HepG2 (cell line): ENCODE results near the gene ERF. TPM values are rescaled to one million over a fixed set of nuclear protein-coding genes. Genes with fewer than 3 reads are reported as not detected.

Experiments used
- ATAC-seq: fragments of 200-7000 bp; cut with Tn5 transposase; 3 replicates; pipeline ENCODE4 v1.9.1; 2020; ENCODE audit warnings: mild to moderate bottlenecking, moderate library complexity
- BruUV-seq: library from RNA; stranded (reverse); fragments of 400-500 nt; replicated peaks from 2 replicates; lab custom pipeline; 2021; lab: Mats Ljungman, UMichigan
- CTCF ChIA-PET: fragments of 300-600 bp; formaldehyde crosslinking; extraction: SDS; loops from one replicate; lab custom pipeline; 2021; ENCODE audit warnings: low total read pairs, inconsistent platforms, low intra/inter-chr PET ratio; lab: Yijun Ruan, JAX
- POLR2A ChIA-PET: fragments of 350-600 bp; sonication (Branson Sonifier 250); formaldehyde crosslinking; loops from one replicate; lab custom pipeline; 2020; ENCODE audit warnings: antibody characterized with exemption, inconsistent platforms; lab: Yijun Ruan, JAX
- DNase-seq: peaks from one replicate; pipeline ENCODE4 v3.0.0-alpha.2; 2015; ENCODE audit warnings: low spot score
- FAIRE-seq: peaks from 3 replicates; lab custom pipeline; 2011; peaks lifted over from hg19 to GRCh38; lab: Jason Lieb, UNC
- H2AFZ ChIP-seq: one replicate; pipeline ENCODE4 v1.6.1; 2011; ENCODE audit warnings: low read length, inconsistent platforms
- H3K27ac ChIP-seq: fragments of 300-600 bp; 3 replicates; pipeline ENCODE4 v1.8.0; 2011; ENCODE audit warnings: mixed run types, mild to moderate bottlenecking, mixed read lengths, low read length, inconsistent platforms; ENCODE audit not compliant: insufficient read depth; ENCODE audit errors: extremely low read length
- H3K27me3 ChIP-seq, 2 experiments: fragments of 200-600 bp in 1 of 2; 2 replicates in 1 of 2; 3 replicates in 1 of 2; pipeline versions ENCODE4 v1.6.0 to v1.8.0; 2011; ENCODE audit warnings: low read length in 2 of 2, mild to moderate bottlenecking in 2 of 2, moderate library complexity in 2 of 2, inconsistent platforms in 1 of 2; ENCODE audit not compliant: insufficient read depth in 2 of 2, control insufficient read depth in 1 of 2
- H3K36me3 ChIP-seq, 2 experiments: fragments of 200-600 bp in 1 of 2; replicated peaks in 1 of 2; 2 replicates in 1 of 2; 3 replicates in 1 of 2; pipeline versions ENCODE4 v1.5.1 to v1.8.0; 2011; ENCODE audit warnings: low read length in 2 of 2, inconsistent platforms in 1 of 2; ENCODE audit not compliant: insufficient read depth in 2 of 2, control insufficient read depth in 1 of 2
- H3K4me1 ChIP-seq: 2 replicates; pipeline ENCODE4 v1.5.1; 2012; ENCODE audit warnings: low read length, inconsistent platforms; ENCODE audit not compliant: insufficient read depth
- H3K4me2 ChIP-seq: 2 replicates; pipeline ENCODE4 v1.6.0; 2011; ENCODE audit warnings: low read depth, low read length, inconsistent platforms
- H3K4me3 ChIP-seq, 3 experiments: fragments of 200-600 bp in 1 of 3; sonication (generic), shearing (Covaris generic) in 1 of 3; replicated peaks in 1 of 3; 2 replicates each; pipeline ENCODE4 v1.5.1; 2011 to 2016; ENCODE audit warnings: low read length in 3 of 3, inconsistent platforms in 2 of 3, low read depth in 2 of 3, mild to moderate bottlenecking in 2 of 3, control low read depth in 1 of 3, mixed read lengths in 1 of 3; ENCODE audit not compliant: insufficient read depth in 1 of 3
- H3K79me2 ChIP-seq: one replicate; pipeline ENCODE4 v1.6.1; 2011; ENCODE audit warnings: low read length, inconsistent platforms; ENCODE audit not compliant: insufficient read depth
- H3K9ac ChIP-seq: 2 replicates; pipeline ENCODE4 v1.6.0; 2011; ENCODE audit warnings: mild to moderate bottlenecking, low read depth, low read length, inconsistent platforms; ENCODE audit not compliant: insufficient read depth
- H3K9me3 ChIP-seq: 2 replicates; pipeline ENCODE4 v1.5.1; 2012; ENCODE audit warnings: mild to moderate bottlenecking, low read length
- H4K20me1 ChIP-seq: 2 replicates; pipeline ENCODE4 v1.6.0; 2011; ENCODE audit warnings: inconsistent platforms, mild to moderate bottlenecking, low read length, moderate library complexity; ENCODE audit not compliant: insufficient read depth
- CHCHD3 ChIP-seq: sonication (generic); formaldehyde crosslinking; IDR thresholded peaks from 2 replicates; pipeline ENCODE4 v1.8.0; 2022; ENCODE audit warnings: mild to moderate bottlenecking, missing genetic modification reagents, moderate library complexity
- HMGA1 ChIP-seq: sonication (generic); formaldehyde crosslinking; conservative IDR thresholded peaks from 2 replicates; pipeline ENCODE4 v1.4.0; 2020; ENCODE audit warnings: missing genetic modification reagents
- HNRNPK ChIP-seq: fragments of 200-400 bp; formaldehyde crosslinking; IDR thresholded peaks from 2 replicates; pipeline ENCODE4 v1.6.1; 2018; ENCODE audit warnings: low read length, low read depth, moderate library complexity, mild to moderate bottlenecking; ENCODE audit not compliant: poor library complexity, severe bottlenecking
- JUND ChIP-seq: sonication (generic); formaldehyde crosslinking; IDR thresholded peaks from 2 replicates; pipeline ENCODE4 v1.8.0; 2022; ENCODE audit warnings: mild to moderate bottlenecking, missing genetic modification reagents
- KDM6A ChIP-seq: IDR thresholded peaks from 2 replicates; pipeline ENCODE4 v1.6.1; 2016; ENCODE audit warnings: low read depth
- MAZ ChIP-seq, 2 experiments: sonication (generic) in 1 of 2; formaldehyde crosslinking in 1 of 2; IDR thresholded peaks; 2 replicates each; pipeline versions ENCODE4 v1.5.0 to v1.6.1; 2012 to 2020; ENCODE audit warnings: low read depth in 2 of 2, mild to moderate bottlenecking in 2 of 2, borderline replicate concordance in 1 of 2, improper control_type of control experiment in 1 of 2, low read length in 1 of 2, missing genetic modification reagents in 1 of 2, moderate library complexity in 1 of 2
- MED13 ChIP-seq: sonication (generic); formaldehyde crosslinking; IDR thresholded peaks from 2 replicates; pipeline ENCODE4 v1.5.0; 2020; ENCODE audit warnings: missing genetic modification reagents
- MTF1 ChIP-seq: sonication (generic); formaldehyde crosslinking; IDR thresholded peaks from 2 replicates; pipeline ENCODE4 v1.5.0; 2020; ENCODE audit warnings: missing genetic modification reagents
- MZF1 ChIP-seq: sonication (generic); formaldehyde crosslinking; IDR thresholded peaks from 2 replicates; pipeline ENCODE4 v1.8.1; 2023; ENCODE audit warnings: mild to moderate bottlenecking, missing genetic modification reagents, borderline replicate concordance
- NFATC3 ChIP-seq: sonication (generic); formaldehyde crosslinking; IDR thresholded peaks from 2 replicates; pipeline ENCODE4 v1.5.1; 2020; ENCODE audit warnings: mild to moderate bottlenecking, missing genetic modification reagents
- RARG ChIP-seq: sonication (generic); formaldehyde crosslinking; IDR thresholded peaks from 2 replicates; pipeline ENCODE4 v1.4.0; 2020; ENCODE audit warnings: low read depth, mild to moderate bottlenecking, missing genetic modification reagents
- REST ChIP-seq, 2 experiments: IDR thresholded peaks; 2 replicates each; pipeline ENCODE4 v1.6.1; 2011 to 2012; ENCODE audit warnings: low read length in 2 of 2, borderline replicate concordance in 1 of 2, low read depth in 1 of 2, mild to moderate bottlenecking in 1 of 2, moderate library complexity in 1 of 2
- ZC3H13 ChIP-seq: sonication (generic); formaldehyde crosslinking; IDR thresholded peaks from 2 replicates; pipeline ENCODE4 v1.8.1; 2023; ENCODE audit warnings: mild to moderate bottlenecking, missing genetic modification reagents, moderate library complexity
- ZNF160 ChIP-seq: sonication (generic); formaldehyde crosslinking; IDR thresholded peaks from 2 replicates; pipeline ENCODE4 v1.8.0; 2022; ENCODE audit warnings: mild to moderate bottlenecking, inconsistent platforms, missing genetic modification reagents
- ZNF503 ChIP-seq: sonication (generic); formaldehyde crosslinking; IDR thresholded peaks from 2 replicates; pipeline ENCODE4 v1.4.0; 2020; ENCODE audit warnings: missing genetic modification reagents
- ZNF550 ChIP-seq: sonication (generic); formaldehyde crosslinking; IDR thresholded peaks from 2 replicates; pipeline ENCODE4 v1.4.0; 2020; ENCODE audit warnings: mild to moderate bottlenecking, missing genetic modification reagents, borderline replicate concordance
- WGBS: methylation state at CpG from one replicate; pipeline ENCODE4 v1.1.6; 2017; ENCODE audit warnings: low lambda C conversion rate; 5-methylcytosine and 5-hydroxymethylcytosine counted together
- in situ Hi-C: cut with HindIII; loops from 2 replicates; pipeline ENCODE4 v1.10.0; 2017; ENCODE audit warnings: low pct_unique_long_range_greater_than_20kb; ENCODE audit not compliant: extremely low pct_ligation_motif_present
- intact Hi-C: fragments of 100-400 bp; cut with micrococcal nuclease; formaldehyde crosslinking; loops from one replicate; pipeline ENCODE4 v1.10.0; 2022; ENCODE audit not compliant: unreplicated experiment
- polyA plus RNA-seq, 8 experiments: library from polyadenylated mRNA; depleted of rRNA in 3 of 8; stranded (reverse) in 7 of 8; unstranded in 1 of 8; fragments of >200 nt; fragmentation: Illumina TruSeq in 4 of 8; extraction: Trizol in 4 of 8; gene quantifications; 2 replicates each; pipeline versions ENCODE4 v1.2.1 to v1.2.3, GENCODE V29; 2011 to 2016; ENCODE audit warnings: low read depth in 4 of 8, missing spikeins in 1 of 8, mixed read lengths in 1 of 8; ENCODE audit not compliant: insufficient read depth in 1 of 8
- total RNA-seq, 5 experiments: library from RNA; depleted of rRNA; stranded (reverse); fragments of >200 nt; fragmentation: Illumina TruSeq; extraction: Trizol; gene quantifications; 2 replicates each; pipeline ENCODE4 v1.2.3, GENCODE V29; 2016; ENCODE audit warnings: low read depth in 1 of 5
- TF ChIP-seq, protein P1 (sequence below): sonication (generic); formaldehyde crosslinking; IDR thresholded peaks from 2 replicates; pipeline ENCODE4 v1.8.0; 2022; ENCODE audit warnings: low read depth, missing genetic modification reagents

The ERF gene
- total and polyA plus RNA-seq, 2 of the 13 experiments (the other 11 are each of a cell fraction or from before 2014, with no cell fraction given): 67.1 to 69.9 TPM

GRCh38 chr19:42270346-42271044, 15.6 kb upstream of the ERF start:
- Histone ChIP-seq H3K27me3 (no peaks in the 10 kb centered on the region; a peak in 1 of 5 replicates), H3K27ac (peak overlapping the region; percentile 76), H3K4me3 (peak overlapping the region; percentile 73 to 81 (median 75)), H3K9me3 (no peaks in the 10 kb centered on the region), H3K4me2 (peak overlapping the region; percentile 96), H4K20me1 (no peaks in the 10 kb centered on the region), H3K36me3 (peaks cover 5 to 21% of the 10 kb centered on the region in 2 experiments; a peak in 3 of 5 replicates), H3K79me2 (peaks cover 19% of the 10 kb centered on the region), H3K4me1 (peaks cover 29% of the 10 kb centered on the region), H2AFZ (no peak overlapping the region), H3K9ac (peak overlapping the region; percentile 90)
- peak; percentile 12 for FAIRE-seq
- no TSS peak for BruUV-seq
- POLR2A ChIA-PET: interaction anchor here (0.6 to 3.2 kb wide), 6 partner anchors 10 to 27 kb away, joined by 3 to 44 read pairs (median 3); no protein-coding TSS in a partner anchor
- in situ Hi-C loops: no loop called here
- CTCF ChIA-PET: interaction anchor here (1.1 kb wide), 1 partner anchor 10 kb away, joined by 3 read pairs; no protein-coding TSS in a partner anchor
- ATAC-seq: no peak
- 33% methylated on average over 12 of the region's 18 CpGs for WGBS
- intact Hi-C loops: no loop called here
- no peak for DNase-seq
- TF ChIP-seq CHCHD3 (CRISPR knock-in tag) (no peak), ZNF160 (0 out of 2 replicates have a peak, but pooled peaks have one; percentile 17), ZNF550 (no peak), NFATC3 (CRISPR knock-in tag) (no peak), MED13 (no peak), ZC3H13 (no peak), HMGA1 (CRISPR knock-in tag) (no peak), MTF1 (CRISPR knock-in tag) (no peak), MZF1 (CRISPR knock-in tag) (no peak), HNRNPK (no peak), JUND (no peak), KDM6A (CRISPR knock-in tag) (no peak), RARG (CRISPR knock-in tag) (no peak), ZNF503 (CRISPR knock-in tag) (no peak), MAZ (IDR thresholded peaks at IDR 0.05; ENCODE audit: borderline replicate concordance, low read depth, low read length) (no peak), MAZ (CRISPR knock-in tag; IDR thresholded peaks at IDR 0.05; ENCODE audit: low read depth) (no peak), REST (IDR thresholded peaks at IDR 0.05; ENCODE audit: borderline replicate concordance in 1 of 2, low read depth in 1 of 2, low read length in 2 of 2) (no peak)
- TF ChIP-seq, protein P1, sequence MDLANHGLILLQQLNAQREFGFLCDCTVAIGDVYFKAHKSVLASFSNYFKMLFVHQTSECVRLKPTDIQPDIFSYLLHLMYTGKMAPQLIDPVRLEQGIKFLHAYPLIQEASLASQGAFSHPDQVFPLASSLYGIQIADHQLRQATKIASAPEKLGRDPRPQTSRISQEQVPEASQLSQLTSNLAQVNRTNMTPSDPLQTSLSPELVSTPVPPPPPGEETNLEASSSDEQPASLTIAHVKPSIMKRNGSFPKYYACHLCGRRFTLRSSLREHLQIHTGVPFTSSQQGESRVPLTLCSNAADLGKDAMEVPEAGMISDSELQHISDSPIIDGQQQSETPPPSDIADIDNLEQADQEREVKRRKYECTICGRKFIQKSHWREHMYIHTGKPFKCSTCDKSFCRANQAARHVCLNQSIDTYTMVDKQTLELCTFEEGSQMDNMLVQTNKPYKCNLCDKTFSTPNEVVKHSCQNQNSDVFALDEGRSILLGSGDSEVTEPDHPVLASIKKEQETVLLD (CRISPR knock-in tag): no peak
